ENCODE results near the gene LRRC49. TPM values are rescaled to one million over a fixed set of nuclear protein-coding genes. Genes with fewer than 3 reads are reported as not detected.

LRRC49 gene
- total RNA-seq, 2 donors from 2014 or later = 9.8 to 13.3 TPM

GRCh38 chr15:70879401-70879800 lies 13.2 kb upstream of the LRRC49 start:
- TF ChIP-seq CTCF (IDR thresholded peaks at IDR 0.05) = no peak
- TF ChIP-seq POLR2A (IDR thresholded peaks at IDR 0.05) = no peak
- no peak for TF ChIP-seq POLR2AphosphoS5 (IDR thresholded peaks at IDR 0.05)
- Histone ChIP-seq H3K27me3 (replicated peaks; ENCODE audit: insufficient read depth) (no peaks in the 10 kb centered on the region), H3K36me3 (no peaks in the 10 kb centered on the region), H3K4me1 (replicated peaks) (no peaks in the 10 kb centered on the region), H3K9me3 (no peaks in the 10 kb centered on the region), H3K27ac (no peak overlapping the region), H3K4me3 (no peak overlapping the region)
- intact Hi-C loops (cut with DNase I) = no loop called here
- DNase-seq (ENCODE audit: low spot score) = no peak
- WGBS = 69% methylated on average over 2 of the region's 2 CpGs

DNA sequence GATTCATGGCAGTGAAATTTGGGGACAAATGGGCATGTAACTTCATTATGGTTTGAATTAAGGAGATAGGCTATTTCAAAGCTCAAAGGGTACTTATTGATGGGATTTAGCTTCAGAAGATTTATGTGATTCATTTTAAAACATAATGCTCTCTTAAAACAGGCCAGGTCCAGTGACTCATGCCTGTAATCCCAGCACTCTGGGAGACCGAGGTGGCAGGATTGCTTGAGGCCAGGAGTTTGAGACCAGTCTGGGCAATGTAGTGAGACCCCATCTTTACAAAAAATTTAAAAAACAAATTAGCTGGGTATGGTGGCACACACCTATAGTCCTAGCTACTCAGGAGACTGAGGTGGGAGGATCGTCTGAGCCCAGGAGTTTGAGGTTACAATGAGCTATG lies 11.8 kb upstream of the LRRC49 start:
- no peak overlapping the region for H3K4me3 ChIP-seq
- H3K27me3 ChIP-seq (replicated peaks; ENCODE audit: insufficient read depth) = no peaks in the 10 kb centered on the region
- DNase-seq (ENCODE audit: low spot score) = no peak
- TF ChIP-seq POLR2AphosphoS5 (IDR thresholded peaks at IDR 0.05) (no peak), POLR2A (IDR thresholded peaks at IDR 0.05) (no peak), CTCF (IDR thresholded peaks at IDR 0.05) (no peak)
- no peaks in the 10 kb centered on the region for H3K36me3 ChIP-seq
- intact Hi-C loops (cut with DNase I) = no loop called here
- no peak overlapping the region for H3K27ac ChIP-seq
- WGBS = 91% methylated on average over 2 of the region's 2 CpGs
- no peaks in the 10 kb centered on the region for H3K9me3 ChIP-seq
- no peaks in the 10 kb centered on the region for H3K4me1 ChIP-seq (replicated peaks)

DNA sequence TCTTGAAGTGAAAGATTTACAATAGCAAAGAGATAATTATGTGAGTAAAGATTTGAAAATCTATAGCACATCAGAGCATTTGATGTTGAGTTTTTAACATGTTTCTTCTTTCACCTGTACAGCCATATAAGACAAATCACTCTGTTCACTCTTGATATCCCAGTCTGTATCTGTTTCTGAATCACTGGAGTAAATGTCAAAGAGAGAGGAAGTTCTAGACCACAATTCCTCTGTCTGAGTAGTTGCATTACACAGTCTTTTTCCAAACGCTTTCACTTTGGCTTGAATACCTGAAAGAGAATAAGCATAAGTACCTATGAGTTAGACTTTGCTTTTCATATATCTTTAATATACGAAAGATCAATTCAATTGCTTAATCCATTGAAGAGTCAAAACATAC lies 10.3 kb upstream of the LRRC49 start:
- 93% methylated on average over 2 of the region's 2 CpGs for WGBS
- H3K4me1 ChIP-seq (replicated peaks) = no peaks in the 10 kb centered on the region
- H3K9me3 ChIP-seq = no peaks in the 10 kb centered on the region
- TF ChIP-seq POLR2AphosphoS5 (IDR thresholded peaks at IDR 0.05) (no peak), CTCF (IDR thresholded peaks at IDR 0.05) (no peak), POLR2A (IDR thresholded peaks at IDR 0.05) (no peak)
- H3K36me3 ChIP-seq = no peaks in the 10 kb centered on the region
- no peaks in the 10 kb centered on the region for H3K27me3 ChIP-seq (replicated peaks; ENCODE audit: insufficient read depth)
- H3K27ac ChIP-seq = no peak overlapping the region
- H3K4me3 ChIP-seq = no peak overlapping the region
- intact Hi-C loops (cut with DNase I) = no loop called here
- no peak for DNase-seq (ENCODE audit: low spot score)

DNA sequence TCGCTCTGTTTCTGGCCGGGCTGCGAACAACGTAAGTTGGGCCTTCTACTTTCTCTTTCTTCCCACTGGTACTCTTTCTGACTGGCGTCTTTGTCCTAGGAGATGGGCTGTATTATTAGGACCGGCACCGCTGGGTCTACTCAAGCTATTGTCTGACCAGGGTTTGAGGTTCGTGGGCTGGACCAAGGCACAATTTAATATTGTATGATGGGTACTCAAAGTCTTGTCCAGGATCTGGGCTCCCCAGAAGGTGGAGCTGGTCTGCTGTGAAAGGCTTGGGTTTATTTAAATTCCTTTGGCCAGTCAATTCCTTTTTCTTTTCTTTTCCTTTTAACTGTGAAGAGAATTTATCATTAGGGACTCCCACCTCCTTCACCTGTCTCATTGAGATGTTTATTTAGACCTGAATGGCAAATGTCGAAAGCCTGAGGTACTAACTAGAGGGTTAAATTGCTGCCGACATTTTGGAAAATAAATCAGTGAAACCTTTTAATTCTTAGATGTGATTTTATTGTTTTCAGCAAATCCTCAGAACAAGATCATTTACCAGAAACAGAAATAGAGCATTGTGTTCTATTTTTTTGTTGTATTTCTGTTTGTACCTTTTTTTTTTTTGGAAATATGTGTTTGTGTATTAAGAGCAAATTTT lies 410 bp downstream of the LRRC49 start:
- peak; percentile 47 for DNase-seq (ENCODE audit: low spot score)
- Histone ChIP-seq H3K4me3 (peak overlapping the region; percentile 72 to 80), H3K27me3 (replicated peaks; ENCODE audit: insufficient read depth) (no peaks in the 10 kb centered on the region), H3K27ac (peak overlapping the region; percentile 84 to 85), H3K4me1 (replicated peaks) (peaks cover 5% of the 10 kb centered on the region), H3K36me3 (no peaks in the 10 kb centered on the region), H3K9me3 (no peaks in the 10 kb centered on the region)
- 2% methylated on average over 10 of the region's 10 CpGs for WGBS
- TF ChIP-seq POLR2A (IDR thresholded peaks at IDR 0.05) (no peak), POLR2AphosphoS5 (IDR thresholded peaks at IDR 0.05) (no peak), CTCF (IDR thresholded peaks at IDR 0.05) (peak in 3 of 4 experiments; percentile 40 to 66 (median 64))
- intact Hi-C loops (cut with DNase I) = loop anchor here (10.0 kb wide), 1 partner anchor 552 kb away; no protein-coding TSS in a partner anchor

GRCh38 chr15:70902107-70902506 lies 9.5 kb downstream of the LRRC49 start:
- Histone ChIP-seq H3K9me3 (no peaks in the 10 kb centered on the region), H3K4me1 (replicated peaks) (no peaks in the 10 kb centered on the region), H3K4me3 (no peak overlapping the region), H3K27me3 (replicated peaks; ENCODE audit: insufficient read depth) (no peaks in the 10 kb centered on the region), H3K36me3 (peaks cover 0 to 4% of the 10 kb centered on the region in 2 donors), H3K27ac (no peak overlapping the region)
- DNase-seq (ENCODE audit: low spot score) = no peak
- intact Hi-C loops (cut with DNase I) = no loop called here
- no peak for TF ChIP-seq POLR2A (IDR thresholded peaks at IDR 0.05)
- no peak for TF ChIP-seq CTCF (IDR thresholded peaks at IDR 0.05)
- no peak for TF ChIP-seq POLR2AphosphoS5 (IDR thresholded peaks at IDR 0.05)
- WGBS = 63% methylated on average over 1 of the region's 1 CpG
